HG02943 (cell line): ENCODE results near the gene GPHA2.

Experiments
- ATAC-seq: cut with Tn5 transposase; IDR thresholded peaks from one replicate; pipeline ENCODE4 v1.9.1; 2021; ENCODE audit warnings: mild to moderate bottlenecking, low read depth, moderate library complexity; ENCODE audit not compliant: unreplicated experiment

GPHA2 gene

GRCh38 chr11:64931290-64931689, 4.4 kb downstream of the GPHA2 start:
- no peak for ATAC-seq

- no peak for ATAC-seq
Measured at GRCh38 chr11:64930340-64930739, 5.4 kb downstream of the GPHA2 start.

GRCh38 chr11:64929625-64930024, 6.1 kb downstream of the GPHA2 start:
- no peak for ATAC-seq

- no peak for ATAC-seq
Measured at GRCh38 chr11:64928957-64929356, 6.7 kb downstream of the GPHA2 start.

- ATAC-seq, result no peak
Measured at GRCh38 chr11:64926689-64927088, 9.0 kb downstream of the GPHA2 start.

GRCh38 chr11:64925536-64926436, 9.9 kb downstream of the GPHA2 start:
- ATAC-seq, result no peak

GRCh38 chr11:64924910-64925284, 10.8 kb downstream of the GPHA2 start:
- no peak for ATAC-seq

- peak; percentile 80 for ATAC-seq
Measured at GRCh38 chr11:64923944-64924909, 11.5 kb downstream of the GPHA2 start, which contains the start of gene PPP2R5B. PPP2R5B (plus strand) TSS chr11:64924689; CDS start chr11:64925735, 1,046 bp downstream.

GRCh38 chr11:64923151-64923661, 12.5 kb downstream of the GPHA2 start:
- no peak for ATAC-seq

- ATAC-seq, result no peak
Measured at GRCh38 chr11:64921384-64921783, 14.3 kb downstream of the GPHA2 start.

- ATAC-seq, result no peak
Measured at GRCh38 chr11:64920124-64920523, 15.6 kb downstream of the GPHA2 start.

GRCh38 chr11:64919627-64920026, 16.1 kb downstream of the GPHA2 start:
- no peak for ATAC-seq

GRCh38 chr11:64918017-64918416, 17.7 kb downstream of the GPHA2 start:
- no peak for ATAC-seq

- no peak for ATAC-seq
Measured at GRCh38 chr11:64917663-64917995, 18.1 kb downstream of the GPHA2 start.

- peak; percentile 92 for ATAC-seq
Measured at GRCh38 chr11:64916775-64917662, 18.7 kb downstream of the GPHA2 start, which contains the start of gene ATG2A. ATG2A (minus strand) TSS chr11:64917209; CDS start chr11:64917135, 74 bp downstream.

- no peak for ATAC-seq
Measured at GRCh38 chr11:64916040-64916774, 19.5 kb downstream of the GPHA2 start.

GRCh38 chr11:64915376-64915887, 20.3 kb downstream of the GPHA2 start:
- ATAC-seq, result no peak

- no peak for ATAC-seq
Measured at GRCh38 chr11:64914123-64914522, 21.6 kb downstream of the GPHA2 start.

GRCh38 chr11:64913171-64913727, 22.4 kb downstream of the GPHA2 start:
- ATAC-seq, result no peak
